SK-N-SH (cell line): ENCODE measurements around the gene BRD3. TPM values are rescaled to one million over a fixed set of nuclear protein-coding genes. Genes with fewer than 3 reads are reported as not detected.

Experiments used
- CTCF ChIA-PET: fragments of 300-600, 350-600 bp; formaldehyde crosslinking; extraction: SDS; loops from one replicate; lab custom pipeline; 2021; lab: Yijun Ruan, JAX
- POLR2A ChIA-PET: fragments of 350-600 bp; sonication (Branson Sonifier 250); formaldehyde crosslinking; extraction: SDS; loops from one replicate; lab custom pipeline; 2020; ENCODE audit warnings: antibody characterized with exemption, inconsistent platforms; lab: Yijun Ruan, JAX
- DNase-seq: peaks from one replicate; pipeline ENCODE4 v3.0.0; 2012
- H2AFZ ChIP-seq: fragments of 200-600 bp; sonication (generic); 2 replicates; pipeline ENCODE4 v1.8.1; 2016; ENCODE audit warnings: antibody characterized with exemption, mild to moderate bottlenecking, low read depth
- H3F3A ChIP-seq: fragments of 200-600 bp; sonication (generic); replicated peaks from 2 replicates; pipeline ENCODE3; 2016; ENCODE audit warnings: antibody characterized with exemption, mild to moderate bottlenecking; ENCODE audit not compliant: insufficient read depth
- H3K27ac ChIP-seq, 2 experiments: fragments of 200-500 bp in 1 of 2; fragments of 200-600 bp in 1 of 2; sonication (Bioruptor generic) in 1 of 2; sonication (generic), shearing (Covaris generic) in 1 of 2; 2 replicates each; pipeline versions ENCODE4 v1.5.1 to v1.6.1; 2014 to 2016; ENCODE audit warnings: low read depth in 2 of 2, inconsistent platforms in 1 of 2, low read length in 1 of 2, mild to moderate bottlenecking in 1 of 2, mixed read lengths in 1 of 2
- H3K27me3 ChIP-seq: fragments of 200-600 bp; sonication (generic), shearing (Covaris generic); 2 replicates; pipeline ENCODE4 v1.6.1; 2016; ENCODE audit warnings: mixed run types; ENCODE audit not compliant: insufficient read depth
- H3K36me3 ChIP-seq, 2 experiments: fragments of 200-500 bp in 1 of 2; fragments of 200-600 bp in 1 of 2; sonication (Bioruptor generic) in 1 of 2; sonication (generic) in 1 of 2; replicated peaks in 1 of 2; 2 replicates each; pipeline versions ENCODE3 to v1.5.1; 2014 to 2016; ENCODE audit warnings: low read length in 1 of 2, mild to moderate bottlenecking in 1 of 2; ENCODE audit not compliant: insufficient read depth in 2 of 2, control insufficient read depth in 1 of 2
- H3K4me1 ChIP-seq, 2 experiments: fragments of 200-500 bp in 1 of 2; fragments of 200-600 bp in 1 of 2; sonication (Bioruptor generic) in 1 of 2; sonication (generic), shearing (Covaris generic) in 1 of 2; 2 replicates each; pipeline versions ENCODE4 v1.5.1 to v1.6.1; 2014 to 2016; ENCODE audit warnings: low read depth in 1 of 2, low read length in 1 of 2, mixed run types in 1 of 2; ENCODE audit not compliant: insufficient read depth in 2 of 2, control insufficient read depth in 1 of 2
- H3K4me2 ChIP-seq: fragments of 200-600 bp; sonication (generic), shearing (Covaris generic); 2 replicates; pipeline ENCODE4 v1.6.1; 2017; ENCODE audit warnings: mixed run types
- H3K4me3 ChIP-seq, 2 experiments: fragments of 200-500 bp in 1 of 2; fragments of 200-600 bp in 1 of 2; sonication (Bioruptor generic) in 1 of 2; sonication (generic), shearing (Covaris generic) in 1 of 2; 2 replicates each; pipeline versions ENCODE4 v1.5.1 to v1.8.1; 2014 to 2016; ENCODE audit warnings: low read depth in 2 of 2, inconsistent platforms in 1 of 2, low read length in 1 of 2, mild to moderate bottlenecking in 1 of 2, mixed read lengths in 1 of 2, moderate library complexity in 1 of 2
- H3K79me2 ChIP-seq: fragments of 200-600 bp; sonication (generic); 2 replicates; pipeline ENCODE4 v1.8.1; 2017; ENCODE audit warnings: mild to moderate bottlenecking; ENCODE audit not compliant: insufficient read depth
- H3K9ac ChIP-seq: fragments of 200-600 bp; sonication (generic); 2 replicates; pipeline ENCODE4 v1.6.1; 2017; ENCODE audit warnings: mixed run types
- H3K9me2 ChIP-seq: fragments of 200-600 bp; sonication (generic); 2 replicates; pipeline ENCODE4 v1.6.1; 2017; ENCODE audit warnings: mixed run types
- H3K9me3 ChIP-seq: fragments of 200-600 bp; sonication (generic); 2 replicates; pipeline ENCODE4 v1.6.1; 2017; ENCODE audit warnings: mixed run types, mild to moderate bottlenecking, moderate library complexity
- H4K20me1 ChIP-seq: fragments of 200-600 bp; sonication (generic); 2 replicates; pipeline ENCODE4 v1.6.1; 2017; ENCODE audit warnings: mild to moderate bottlenecking, mixed run types; ENCODE audit not compliant: insufficient read depth
- CHD2 ChIP-seq: fragments of 150-350 bp; IDR thresholded peaks from 2 replicates; pipeline ENCODE4 v1.6.1; 2018; ENCODE audit warnings: low read length; ENCODE audit not compliant: partially characterized antibody
- ELF1 ChIP-seq: IDR thresholded peaks from 2 replicates; pipeline ENCODE4 v1.4.0; 2012
- EZH2phosphoT487 ChIP-seq: fragments of 200-600 bp; sonication (generic); IDR thresholded peaks from 2 replicates; pipeline ENCODE4 v1.6.1; 2017; ENCODE audit warnings: low read depth, mixed run types, mild to moderate bottlenecking, antibody characterized with exemption, moderate library complexity, borderline replicate concordance
- FOSL2 ChIP-seq: IDR thresholded peaks from 2 replicates; pipeline ENCODE4 v1.4.0; 2012; ENCODE audit warnings: low read depth, mild to moderate bottlenecking, moderate library complexity, borderline replicate concordance
- FOXM1 ChIP-seq: IDR thresholded peaks from 2 replicates; pipeline ENCODE4 v1.4.0; 2012; ENCODE audit warnings: low read depth, mild to moderate bottlenecking
- GABPA ChIP-seq: IDR thresholded peaks from 2 replicates; pipeline ENCODE4 v1.4.0; 2012; ENCODE audit warnings: low read depth, mild to moderate bottlenecking
- JUND ChIP-seq: IDR thresholded peaks from 2 replicates; pipeline ENCODE4 v1.4.0; 2012
- MAX ChIP-seq: IDR thresholded peaks from 2 replicates; pipeline ENCODE4 v1.4.0; 2012; ENCODE audit warnings: low read depth
- NFIC ChIP-seq: IDR thresholded peaks from 2 replicates; pipeline ENCODE4 v1.4.0; 2012; ENCODE audit warnings: borderline replicate concordance
- RCOR1 ChIP-seq: fragments of 150-350 bp; IDR thresholded peaks from 2 replicates; pipeline ENCODE4 v1.6.1; 2017; ENCODE audit warnings: antibody characterized with exemption, low read length
- REST ChIP-seq: IDR thresholded peaks from 2 replicates; pipeline ENCODE4 v1.6.1; 2012; ENCODE audit warnings: mild to moderate bottlenecking, low read depth, low read length, moderate library complexity
- RXRA ChIP-seq: IDR thresholded peaks from 2 replicates; pipeline ENCODE4 v1.4.0; 2012; ENCODE audit warnings: low read depth, mild to moderate bottlenecking, borderline replicate concordance
- SIN3A ChIP-seq: IDR thresholded peaks from 2 replicates; pipeline ENCODE4 v1.6.1; 2012; ENCODE audit warnings: low read depth, mild to moderate bottlenecking, low read length, moderate library complexity, borderline replicate concordance
- SMC3 ChIP-seq: IDR thresholded peaks from 2 replicates; pipeline ENCODE4 v1.6.1; 2012; ENCODE audit warnings: low read depth, low read length, improper control_type of control experiment
- TAF1 ChIP-seq: IDR thresholded peaks from 2 replicates; pipeline ENCODE4 v1.6.1; 2012; ENCODE audit warnings: low read depth, mild to moderate bottlenecking, low read length, moderate library complexity, borderline replicate concordance
- TCF12 ChIP-seq: IDR thresholded peaks from 2 replicates; pipeline ENCODE4 v1.4.0; 2012
- ZBTB33 ChIP-seq: IDR thresholded peaks from 2 replicates; pipeline ENCODE4 v1.4.0; 2012; ENCODE audit warnings: low read depth, borderline replicate concordance
- WGBS: methylation state at CpG from one replicate; pipeline ENCODE4 v1.1.6; 2017; ENCODE audit warnings: low lambda C conversion rate; 5-methylcytosine and 5-hydroxymethylcytosine counted together
- polyA plus RNA-seq, 3 experiments: library from polyadenylated mRNA; depleted of rRNA; stranded (reverse); fragments of >200 nt; gene quantifications; 2 replicates each; pipeline ENCODE4 v1.2.3, GENCODE V29; 2012
- TF ChIP-seq, protein P1 (sequence below): IDR thresholded peaks from 2 replicates; pipeline ENCODE4 v1.4.0; 2012; ENCODE audit warnings: low read depth, borderline replicate concordance

Gene BRD3
- polyA plus RNA-seq, 1 of the 3 experiments (the other 2 are of a cell fraction): 11.4 TPM

GRCh38 chr9:134036130-134036529, 31.7 kb downstream of the BRD3 start:
- no peaks in the 10 kb centered on the region for H3K79me2 ChIP-seq
- TF ChIP-seq RXRA (no peak), EZH2phosphoT487 (no peak), TAF1 (no peak), SIN3A (no peak)
- H3K9me3 ChIP-seq: no peaks in the 10 kb centered on the region
- peaks cover 42 to 72% of the 10 kb centered on the region in 2 experiments for H3K36me3 ChIP-seq
- no peaks in the 10 kb centered on the region for H3K9me2 ChIP-seq
- H3K4me3 ChIP-seq: no peak overlapping the region
- no peak overlapping the region for H3K9ac ChIP-seq
- peaks cover 10% of the 10 kb centered on the region for H3F3A ChIP-seq
- H3K27me3 ChIP-seq: no peaks in the 10 kb centered on the region
- no peak overlapping the region for H3K4me2 ChIP-seq
- no peak for DNase-seq
- ChIA-PET POLR2A (no interaction called here), CTCF (no interaction called here)
- H2AFZ ChIP-seq: no peak overlapping the region
- no peak overlapping the region for H3K27ac ChIP-seq
- 95% methylated on average over 13 of the region's 16 CpGs for WGBS
- H4K20me1 ChIP-seq: no peaks in the 10 kb centered on the region
- peaks cover 0 to 11% of the 10 kb centered on the region in 2 experiments; a peak in 1 of 4 replicates for H3K4me1 ChIP-seq

GRCh38 chr9:134035041-134036039, 32.5 kb downstream of the BRD3 start:
- WGBS: 92% methylated on average over 19 of the region's 28 CpGs
- TF ChIP-seq CHD2 (no peak), FOSL2 (no peak), ZBTB33 (no peak), TCF12 (no peak), SMC3 (no peak), REST (no peak), NFIC (no peak), RCOR1 (no peak), MAX (no peak), EZH2phosphoT487 (no peak), JUND (no peak), ELF1 (no peak), GABPA (no peak), FOXM1 (no peak)
- TF ChIP-seq, protein P1, sequence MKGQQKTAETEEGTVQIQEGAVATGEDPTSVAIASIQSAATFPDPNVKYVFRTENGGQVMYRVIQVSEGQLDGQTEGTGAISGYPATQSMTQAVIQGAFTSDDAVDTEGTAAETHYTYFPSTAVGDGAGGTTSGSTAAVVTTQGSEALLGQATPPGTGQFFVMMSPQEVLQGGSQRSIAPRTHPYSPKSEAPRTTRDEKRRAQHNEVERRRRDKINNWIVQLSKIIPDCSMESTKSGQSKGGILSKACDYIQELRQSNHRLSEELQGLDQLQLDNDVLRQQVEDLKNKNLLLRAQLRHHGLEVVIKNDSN: no peak

More at GRCh38 chr9:134035041-134036039, 32.5 kb downstream of the BRD3 start:
- H3K9me2 ChIP-seq: no peaks in the 10 kb centered on the region
- peaks cover 16% of the 10 kb centered on the region for H3F3A ChIP-seq
- ChIA-PET POLR2A (no interaction called here), CTCF (interaction anchor here (1.2 kb wide), 1 partner anchor 9 kb away, joined by 4 read pairs; no protein-coding TSS in a partner anchor)
- peaks cover 0 to 5% of the 10 kb centered on the region in 2 experiments; a peak in 1 of 4 replicates for H3K4me1 ChIP-seq
- H3K79me2 ChIP-seq: no peaks in the 10 kb centered on the region
- no peak overlapping the region for H3K27ac ChIP-seq
- peaks cover 38 to 77% of the 10 kb centered on the region in 2 experiments for H3K36me3 ChIP-seq
- H3K4me2 ChIP-seq: no peak overlapping the region
- H3K27me3 ChIP-seq: no peaks in the 10 kb centered on the region
- no peak overlapping the region for H3K4me3 ChIP-seq
- no peaks in the 10 kb centered on the region for H3K9me3 ChIP-seq
- DNase-seq: no peak
- H2AFZ ChIP-seq: no peak overlapping the region
- no peaks in the 10 kb centered on the region for H4K20me1 ChIP-seq
- no peak overlapping the region for H3K9ac ChIP-seq
